ENCODE results near the gene FATE1. TPM values are rescaled to one million over a fixed set of nuclear protein-coding genes. Genes with fewer than 3 reads are reported as not detected.

Gene FATE1
- total and polyA plus RNA-seq, 2 of the 8 experiments (the other 6 are each of a cell fraction or from before 2014, with no cell fraction given): 0.12 TPM; not detected in 1

- Histone ChIP-seq H3K4me3 (ENCODE audit: extremely low read depth in 1 of 4, insufficient read depth in 2 of 4, low read depth in 3 of 4, low read length in 4 of 4) (no peak overlapping the region), H2AK5ac (ENCODE audit: low read depth, low read length) (no peak overlapping the region), H2BK20ac (ENCODE audit: low read length) (no peak overlapping the region), H2BK15ac (ENCODE audit: low read length) (no peak overlapping the region), H3K4me2 (ENCODE audit: insufficient read depth in 1 of 2, low read depth in 2 of 2, low read length in 2 of 2) (no peak overlapping the region), H3K79me2 (ENCODE audit: control insufficient read depth in 1 of 2, insufficient read depth in 2 of 2, low read length in 2 of 2) (no peaks in the 10 kb centered on the region), H2AFZ (ENCODE audit: low read length) (no peak overlapping the region), H3K4ac (replicated peaks; ENCODE audit: insufficient read length, low read depth, low read length) (no peak overlapping the region), H3K18ac (ENCODE audit: extremely low read depth, low read length) (no peak overlapping the region), H3K36me3 (ENCODE audit: control insufficient read depth in 2 of 4, insufficient read depth in 4 of 4, low read length in 3 of 4) (no peaks in the 10 kb centered on the region), H3K14ac (ENCODE audit: insufficient read length) (no peak overlapping the region), H3K9ac (replicated peaks in 1 of 4; ENCODE audit: extremely low read depth in 1 of 4, low read depth in 3 of 4, low read length in 3 of 4) (no peak overlapping the region), H4K20me1 (replicated peaks in 1 of 2; ENCODE audit: control insufficient read depth in 1 of 2, insufficient read depth in 2 of 2, low read length in 2 of 2) (no peaks in the 10 kb centered on the region), H4K8ac (ENCODE audit: extremely low read depth, insufficient read depth, low read length) (no peak overlapping the region), H3K27ac (ENCODE audit: low read depth, low read length) (no peak overlapping the region), H2BK12ac (ENCODE audit: low read depth, low read length) (no peak overlapping the region), H3K56ac (replicated peaks; ENCODE audit: insufficient read length, low read depth, low read length) (no peak overlapping the region), H3K4me1 (replicated peaks in 1 of 4; ENCODE audit: control insufficient read depth in 3 of 4, insufficient read depth in 4 of 4, low read length in 3 of 4) (peaks cover 0 to 6% (median 0%) of the 10 kb centered on the region in 4 experiments; a peak in 1 of 7 replicates), H3K79me1 (ENCODE audit: low read depth, low read length) (no peaks in the 10 kb centered on the region), H3K23me2 (ENCODE audit: low read depth, low read length) (no peaks in the 10 kb centered on the region), H2BK5ac (ENCODE audit: low read depth, low read length) (no peak overlapping the region), H3K23ac (ENCODE audit: insufficient read length) (no peak overlapping the region), H2BK120ac (replicated peaks; ENCODE audit: low read depth, low read length) (no peak overlapping the region), H3K9me3 (ENCODE audit: insufficient read depth in 2 of 2, low read depth in 1 of 2, low read length in 1 of 2) (no peaks in the 10 kb centered on the region), H4K91ac (replicated peaks; ENCODE audit: insufficient read length, low read length) (no peak overlapping the region), H3K27me3 (replicated peaks in 1 of 4; ENCODE audit: control insufficient read depth in 3 of 4, extremely low read depth in 1 of 4, insufficient read depth in 3 of 4, low read length in 3 of 4) (peaks cover 0 to 6% (median 1%) of the 10 kb centered on the region in 4 experiments; a peak in 2 of 7 replicates), H4K5ac (ENCODE audit: insufficient read length, low read depth, low read length) (no peak overlapping the region)
- POLR2A ChIA-PET (ENCODE audit: partially characterized antibody): interaction anchor here (1.1 kb wide), 1 partner anchor 8 kb away, joined by 3 read pairs; no protein-coding TSS in a partner anchor
- FAIRE-seq (no peak), DNase-seq (ENCODE audit: low read depth in 1 of 2, low spot score in 2 of 2) (no peak)
- 83% methylated on average over 4 of the region's 6 CpGs; no CpG with 5 or more reads in 1 of the 2 experiments for WGBS, 2 experiments (ENCODE audit: extremely low coverage in 1 of 2, insufficient coverage in 1 of 2, insufficient read length in 1 of 2, insufficient replicate concordance in 2 of 2, low coverage in 1 of 2, low lambda C conversion rate in 2 of 2, missing lambda C conversion rate in 1 of 2)
- CTCF ChIA-PET (ENCODE audit: partially characterized antibody): interaction anchor here (1.4 to 1.8 kb wide), 2 partner anchors 13 to 18 kb away, joined by 4 to 5 read pairs; no protein-coding TSS in a partner anchor
- TF ChIP-seq SRF (IDR thresholded peaks at IDR 0.05; ENCODE audit: low read depth, low read length) (no peak), CTBP2 (IDR thresholded peaks at IDR 0.05; ENCODE audit: borderline replicate concordance, insufficient read depth, insufficient read length, low read length) (no peak), CTCF (IDR thresholded peaks at IDR 0.05; ENCODE audit: control extremely low read depth in 1 of 3, insufficient read depth in 1 of 3, low read depth in 1 of 3, low read length in 3 of 3) (no peak), EZH2 (IDR thresholded peaks at IDR 0.05; ENCODE audit: low read depth, low read length, severe bottlenecking) (no peak), ATF2 (IDR thresholded peaks at IDR 0.05; ENCODE audit: low read length) (no peak), ASH2L (IDR thresholded peaks at IDR 0.05; ENCODE audit: low read length) (no peak), HDAC6 (IDR thresholded peaks at IDR 0.05; ENCODE audit: low read depth, low read length) (no peak), RNF2 (IDR thresholded peaks at IDR 0.05; ENCODE audit: borderline replicate concordance, low read depth, low read length, missing control alignments, poor library complexity, severe bottlenecking) (no peak), SP4 (IDR thresholded peaks at IDR 0.05; ENCODE audit: low read length) (no peak)
These were observed 17.4 kb upstream of the FATE1 start for GRCh38 chrX:151698485-151698884.

Measured in H1 (cell line).